H1 (cell line): ENCODE data around the gene MAP4K5. TPM values are rescaled to one million over a fixed set of nuclear protein-coding genes. Genes with fewer than 3 reads are reported as not detected.

Experiments used
- CTCF ChIA-PET: fragments of 300-600 bp; sonication (Branson Sonifier 250); formaldehyde crosslinking; loops from one replicate; lab custom pipeline; 2021; ENCODE audit not compliant: partially characterized antibody; lab: Charles Lee
- POLR2A ChIA-PET: fragments of 300-600 bp; sonication (Branson Sonifier 250); formaldehyde crosslinking; loops from one replicate; lab custom pipeline; 2021; ENCODE audit warnings: inconsistent platforms; ENCODE audit not compliant: partially characterized antibody; lab: Charles Lee
- DNase-seq, 2 experiments: peaks; one replicate each; pipeline versions ENCODE4 v3.0.0 to v3.0.0-alpha.2; 2010 to 2022; ENCODE audit warnings: low spot score in 2 of 2, low read depth in 1 of 2, mixed read lengths in 1 of 2
- FAIRE-seq: peaks from 2 replicates; lab custom pipeline; 2011; peaks lifted over from hg19 to GRCh38; lab: Jason Lieb, UNC
- H2AFZ ChIP-seq: 2 replicates; pipeline ENCODE4 v1.8.1; 2012; ENCODE audit warnings: low read length, inconsistent platforms
- H2AK5ac ChIP-seq: 2 replicates; pipeline ENCODE4 v1.6.1; 2013; ENCODE audit warnings: low read depth, low read length
- H2BK120ac ChIP-seq: replicated peaks from 2 replicates; pipeline ENCODE3; 2013; ENCODE audit warnings: low read depth, low read length, inconsistent platforms
- H2BK12ac ChIP-seq: 2 replicates; pipeline ENCODE4 v1.6.1; 2013; ENCODE audit warnings: low read depth, low read length
- H2BK15ac ChIP-seq: 2 replicates; pipeline ENCODE4 v1.6.1; 2013; ENCODE audit warnings: low read length
- H2BK20ac ChIP-seq: 2 replicates; pipeline ENCODE4 v1.6.1; 2013; ENCODE audit warnings: low read length
- H2BK5ac ChIP-seq: 2 replicates; pipeline ENCODE4 v1.6.1; 2013; ENCODE audit warnings: low read depth, low read length
- H3K14ac ChIP-seq: 2 replicates; pipeline ENCODE4 v1.6.1; 2013; ENCODE audit warnings: inconsistent platforms; ENCODE audit not compliant: insufficient read length
- H3K18ac ChIP-seq: 2 replicates; pipeline ENCODE4 v1.6.1; 2013; ENCODE audit warnings: low read length; ENCODE audit errors: extremely low read depth
- H3K23ac ChIP-seq: 2 replicates; pipeline ENCODE4 v1.6.1; 2013; ENCODE audit warnings: inconsistent platforms; ENCODE audit not compliant: insufficient read length
- H3K23me2 ChIP-seq: 2 replicates; pipeline ENCODE4 v1.6.1; 2013; ENCODE audit warnings: low read depth, low read length
- H3K27ac ChIP-seq: 2 replicates; pipeline ENCODE4 v1.6.1; 2011; ENCODE audit warnings: low read depth, low read length, inconsistent platforms
- H3K27me3 ChIP-seq, 4 experiments: replicated peaks in 1 of 4; 1 replicate in 1 of 4; 2 replicates in 3 of 4; pipeline versions ENCODE4 v1.6.1 to v1.8.1; 2011 to 2013; ENCODE audit warnings: low read length in 3 of 4, mild to moderate bottlenecking in 3 of 4, inconsistent platforms in 2 of 4, mixed read lengths in 2 of 4, moderate library complexity in 1 of 4; ENCODE audit not compliant: control insufficient read depth in 3 of 4, insufficient read depth in 3 of 4; ENCODE audit errors: extremely low read depth in 1 of 4
- H3K36me3 ChIP-seq, 4 experiments: 2 replicates each; pipeline versions ENCODE4 v1.6.1 to v1.8.1; 2011 to 2013; ENCODE audit warnings: mild to moderate bottlenecking in 4 of 4, low read length in 3 of 4, moderate library complexity in 2 of 4, control low read depth in 1 of 4, inconsistent platforms in 1 of 4; ENCODE audit not compliant: insufficient read depth in 4 of 4, control insufficient read depth in 2 of 4
- H3K4ac ChIP-seq: replicated peaks from 2 replicates; pipeline ENCODE3; 2013; ENCODE audit warnings: low read length, low read depth, mixed read lengths, inconsistent platforms; ENCODE audit not compliant: insufficient read length
- H3K4me1 ChIP-seq, 4 experiments: replicated peaks in 1 of 4; 1 replicate in 1 of 4; 2 replicates in 3 of 4; pipeline versions ENCODE4 v1.6.1 to v1.8.1; 2011 to 2013; ENCODE audit warnings: low read length in 3 of 4, inconsistent platforms in 2 of 4, mixed read lengths in 1 of 4; ENCODE audit not compliant: insufficient read depth in 4 of 4, control insufficient read depth in 3 of 4
- H3K4me2 ChIP-seq, 2 experiments: 2 replicates each; pipeline versions ENCODE4 v1.6.1 to v1.8.1; 2011 to 2013; ENCODE audit warnings: low read depth in 2 of 2, low read length in 2 of 2, control low read depth in 1 of 2, inconsistent platforms in 1 of 2, mild to moderate bottlenecking in 1 of 2; ENCODE audit not compliant: insufficient read depth in 1 of 2
- H3K4me3 ChIP-seq, 4 experiments: fragments of 200-600, 300-600 bp in 1 of 4; sonication (generic), shearing (Covaris generic), sonication (Bioruptor Twin) in 1 of 4; 2 replicates each; pipeline versions ENCODE4 v1.5.1 to v1.8.1; 2011 to 2016; ENCODE audit warnings: low read length in 4 of 4, low read depth in 3 of 4, control low read depth in 2 of 4, inconsistent platforms in 2 of 4, mild to moderate bottlenecking in 2 of 4, mixed read lengths in 1 of 4, moderate library complexity in 1 of 4; ENCODE audit not compliant: insufficient read depth in 2 of 4; ENCODE audit errors: extremely low read depth in 1 of 4
- H3K56ac ChIP-seq: replicated peaks from 2 replicates; pipeline ENCODE3; 2013; ENCODE audit warnings: low read depth, mild to moderate bottlenecking, mixed read lengths, low read length, inconsistent platforms; ENCODE audit not compliant: insufficient read length
- H3K79me1 ChIP-seq: 2 replicates; pipeline ENCODE4 v1.6.1; 2013; ENCODE audit warnings: low read depth, low read length, control low read depth
- H3K79me2 ChIP-seq, 2 experiments: 2 replicates each; pipeline versions ENCODE4 v1.6.1 to v1.8.1; 2012 to 2013; ENCODE audit warnings: low read length in 2 of 2, mild to moderate bottlenecking in 2 of 2, inconsistent platforms in 1 of 2; ENCODE audit not compliant: insufficient read depth in 2 of 2, control insufficient read depth in 1 of 2
- H3K9ac ChIP-seq, 4 experiments: replicated peaks in 1 of 4; 1 replicate in 1 of 4; 2 replicates in 3 of 4; pipeline versions ENCODE4 v1.6.1 to v1.8.1; 2011 to 2013; ENCODE audit warnings: low read depth in 3 of 4, low read length in 3 of 4, control low read depth in 2 of 4, mild to moderate bottlenecking in 2 of 4, moderate library complexity in 2 of 4, inconsistent platforms in 1 of 4; ENCODE audit errors: extremely low read depth in 1 of 4
- H3K9me3 ChIP-seq, 2 experiments: 2 replicates each; pipeline versions ENCODE4 v1.6.1 to v1.8.1; 2012 to 2013; ENCODE audit warnings: mild to moderate bottlenecking in 2 of 2, moderate library complexity in 2 of 2, control low read depth in 1 of 2, inconsistent platforms in 1 of 2, low read depth in 1 of 2, low read length in 1 of 2, mixed read lengths in 1 of 2; ENCODE audit not compliant: insufficient read depth in 2 of 2
- H4K20me1 ChIP-seq, 2 experiments: replicated peaks in 1 of 2; 2 replicates each; pipeline versions ENCODE3 to v1.8.1; 2011 to 2013; ENCODE audit warnings: inconsistent platforms in 2 of 2, low read length in 2 of 2, mild to moderate bottlenecking in 1 of 2; ENCODE audit not compliant: insufficient read depth in 2 of 2, control insufficient read depth in 1 of 2
- H4K5ac ChIP-seq: 2 replicates; pipeline ENCODE4 v1.6.1; 2013; ENCODE audit warnings: low read length, low read depth, mixed read lengths, inconsistent platforms; ENCODE audit not compliant: insufficient read length
- H4K8ac ChIP-seq: 2 replicates; pipeline ENCODE4 v1.8.0; 2013; ENCODE audit warnings: mild to moderate bottlenecking, moderate library complexity, low read length, inconsistent platforms; ENCODE audit not compliant: insufficient read depth; ENCODE audit errors: extremely low read depth
- H4K91ac ChIP-seq: replicated peaks from 2 replicates; pipeline ENCODE3; 2013; ENCODE audit warnings: low read length, mixed read lengths, inconsistent platforms; ENCODE audit not compliant: insufficient read length
- ASH2L ChIP-seq: fragments of 200-600, 300-600 bp; sonication (generic); IDR thresholded peaks from one replicate; pipeline ENCODE4 v1.7.1; 2017; ENCODE audit warnings: low read length
- CTBP2 ChIP-seq: IDR thresholded peaks from 2 replicates; pipeline ENCODE4 v1.7.0; 2011; ENCODE audit warnings: borderline replicate concordance, mild to moderate bottlenecking, moderate library complexity, mixed read lengths, low read length; ENCODE audit not compliant: insufficient read depth, insufficient read length
- KDM4A ChIP-seq: IDR thresholded peaks from one replicate; pipeline ENCODE4 v1.7.1; 2012; ENCODE audit warnings: low read depth, mild to moderate bottlenecking, moderate library complexity, low read length, inconsistent platforms; ENCODE audit not compliant: severe bottlenecking
- RAD21 ChIP-seq, 2 experiments: IDR thresholded peaks in 1 of 2; conservative IDR thresholded peaks in 1 of 2; 2 replicates each; pipeline ENCODE4 v1.6.1; 2011; ENCODE audit warnings: low read depth in 2 of 2, low read length in 2 of 2, improper control_type of control experiment in 1 of 2, inconsistent platforms in 1 of 2, mild to moderate bottlenecking in 1 of 2, moderate library complexity in 1 of 2
- RBBP5 ChIP-seq: IDR thresholded peaks from 2 replicates; pipeline ENCODE4 v1.7.1; 2012; ENCODE audit warnings: low read depth, mild to moderate bottlenecking, inconsistent platforms, low read length, moderate library complexity, borderline replicate concordance
- TCF12 ChIP-seq: IDR thresholded peaks from 2 replicates; pipeline ENCODE4 v1.6.1; 2011; ENCODE audit warnings: low read depth, mild to moderate bottlenecking, low read length
- YY1 ChIP-seq: IDR thresholded peaks from 2 replicates; pipeline ENCODE4 v1.6.1; 2011; ENCODE audit warnings: low read depth, mild to moderate bottlenecking, low read length
- ZNF274 ChIP-seq: IDR thresholded peaks from 2 replicates; pipeline ENCODE4 v1.7.0; 2012; ENCODE audit warnings: low read length, borderline replicate concordance; ENCODE audit errors: extremely low read depth
- WGBS, 2 experiments: shearing (Covaris generic) in 1 of 2; methylation state at CpG; one replicate each; pipeline versions ENCODE4 v1.1.6 to v1.1.7; 2013 to 2015; ENCODE audit warnings: low lambda C conversion rate in 2 of 2, mixed read lengths in 2 of 2, inconsistent platforms in 1 of 2, low coverage in 1 of 2, missing lambda C conversion rate in 1 of 2; ENCODE audit not compliant: insufficient replicate concordance in 2 of 2, insufficient coverage in 1 of 2, insufficient read length in 1 of 2; ENCODE audit errors: extremely low coverage in 1 of 2, missing lambda C conversion rate in 1 of 2; 5-methylcytosine and 5-hydroxymethylcytosine counted together
- polyA plus RNA-seq, 7 experiments: library from polyadenylated mRNA; depleted of rRNA in 3 of 7; stranded (reverse) in 5 of 7; unstranded in 2 of 7; fragments of >200 nt in 5 of 7; fragments of 200-250 nt in 2 of 7; gene quantifications; 1 replicate in 5 of 7; 2 replicates in 1 of 7; 4 replicates in 1 of 7; pipeline versions ENCODE4 v1.2.1 to v1.2.3, GENCODE V29; 2011 to 2013; ENCODE audit warnings: missing spikeins in 2 of 7, mixed read lengths in 2 of 7
- total RNA-seq: library from RNA; stranded (reverse); fragmentation: NEBNext Ultra II Directional; extraction: Animal tissue kit (Norgen Biotek cat#: 25700); gene quantifications from 2 replicates; pipeline ENCODE4 v1.2.1, GENCODE V29; 2021
- TF ChIP-seq, protein P1 (sequence below): IDR thresholded peaks from 2 replicates; pipeline ENCODE4 v1.6.1; 2012; ENCODE audit warnings: inconsistent platforms

MAP4K5 gene
- total and polyA plus RNA-seq, 2 of the 8 experiments (the other 6 are each of a cell fraction or from before 2014, with no cell fraction given), result 7.6 to 34.5 TPM

DNA sequence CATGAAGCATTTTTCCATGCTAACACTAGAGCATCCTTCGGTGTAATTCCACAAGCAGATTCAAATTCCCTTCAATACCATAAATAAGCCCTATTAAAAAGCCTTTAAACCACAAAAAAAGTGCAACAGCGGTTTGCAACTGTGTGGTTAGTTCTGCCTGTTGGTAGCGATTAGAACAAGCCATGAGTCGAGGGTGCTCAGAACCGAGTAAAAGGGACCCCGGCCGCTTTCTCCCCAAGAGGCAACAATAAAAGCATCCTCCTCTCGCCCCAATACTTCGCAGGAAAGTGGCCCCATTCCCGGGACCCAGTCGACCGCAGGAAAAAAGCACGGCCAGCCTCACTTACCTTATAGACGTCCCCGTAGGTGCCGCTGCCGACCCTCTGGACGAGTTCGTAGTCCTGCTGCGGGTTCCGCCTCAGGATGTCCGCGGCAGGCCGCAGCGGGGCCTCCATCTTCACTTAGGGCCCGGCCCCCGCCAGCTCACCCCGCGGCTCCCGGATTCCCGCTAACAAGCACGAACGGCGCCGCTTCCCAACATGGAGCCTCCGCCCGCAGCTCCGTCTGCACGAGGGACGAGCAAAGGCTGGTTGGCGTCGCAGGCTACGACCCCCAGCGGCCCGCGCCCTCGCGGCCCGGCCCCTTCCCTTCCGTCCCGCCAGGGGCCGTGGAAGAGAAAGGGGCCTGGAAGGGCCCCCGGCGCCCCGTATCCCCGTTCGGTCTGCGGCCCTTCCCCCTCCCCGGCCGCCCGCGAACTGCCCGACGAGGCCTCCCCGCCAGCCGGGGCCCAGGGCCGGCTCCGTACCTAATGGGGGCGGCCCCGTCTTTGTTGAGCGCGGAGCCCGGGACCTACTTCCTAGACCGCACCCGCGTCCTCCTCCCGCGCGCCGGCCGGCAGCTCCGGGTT lies 521 bp downstream of the MAP4K5 start:
- no peaks in the 10 kb centered on the region; a peak in 1 of 8 replicates for H3K36me3 ChIP-seq
- H3K79me1 ChIP-seq, result no peaks in the 10 kb centered on the region
- no peak overlapping the region; the same call in 1 of the 2 replicates for H2AFZ ChIP-seq
- H2BK12ac ChIP-seq, result no peak overlapping the region
- POLR2A ChIA-PET, result interaction anchor here (0.6 to 1.7 kb wide), 9 partner anchors 16 to 277 kb away, joined by 3 to 10 read pairs (median 4); partner anchors contain the start of genes CDKL1, DMAC2L and L2HGDH
- WGBS, 2 experiments, result 1% methylated on average over 45 of the region's 82 CpGs; no CpG with 5 or more reads in 1 of the 2 experiments
- FAIRE-seq (no peak), DNase-seq (peak; percentile 10 to 77)
- H3K27ac ChIP-seq, result peak overlapping the region; percentile 86
- H3K23me2 ChIP-seq, result peaks cover 11% of the 10 kb centered on the region
- CTCF ChIA-PET, result interaction anchor here (0.6 to 1.6 kb wide), 10 partner anchors 21 to 385 kb away, joined by 3 to 5 read pairs (median 4); partner anchors contain the start of gene CDKL1
- no peak overlapping the region for H2BK120ac ChIP-seq
- H4K91ac ChIP-seq, result peak overlapping the region; percentile 69
- no peaks in the 10 kb centered on the region for H3K27me3 ChIP-seq
- 0 out of 2 replicates have a peak overlapping the region, but pooled peaks have one; percentile 45 for H2BK5ac ChIP-seq
- no peak overlapping the region for H3K23ac ChIP-seq
- H2BK20ac ChIP-seq, result no peak overlapping the region
- H3K79me2 ChIP-seq, result peaks cover 5 to 49% of the 10 kb centered on the region in 2 experiments
- H4K8ac ChIP-seq, result peak overlapping the region; percentile 97
- H3K4ac ChIP-seq, result no peak overlapping the region
- H3K4me3 ChIP-seq, result peak overlapping the region; percentile 75 to 91 (median 86)
- peak overlapping the region; percentile 77 to 88 for H3K4me2 ChIP-seq
- H3K14ac ChIP-seq, result no peak overlapping the region
- peak overlapping the region; percentile 85 for H4K5ac ChIP-seq
- H2AK5ac ChIP-seq, result no peak overlapping the region
- H3K9ac ChIP-seq, result peak overlapping the region; percentile 58 to 93 (median 74)
- H2BK15ac ChIP-seq, result no peak overlapping the region; the same call in 1 of the 2 replicates
- H3K9me3 ChIP-seq, result peaks cover 0 to under 1% of the 10 kb centered on the region in 2 experiments; a peak in 1 of 4 replicates
- H4K20me1 ChIP-seq, result peaks cover 0 to 5% of the 10 kb centered on the region in 2 experiments
- peak overlapping the region; percentile 72 for H3K56ac ChIP-seq
- H3K4me1 ChIP-seq, result peaks cover 0 to 6% (median 5%) of the 10 kb centered on the region in 4 experiments; a peak in 3 of 7 replicates
- H3K18ac ChIP-seq, result peak overlapping the region; percentile 73; the same call in 1 of the 2 replicates
- peak; percentile 71; the same call in 1 of the 2 replicates for TF ChIP-seq RBBP5
- TF ChIP-seq, protein P1, sequence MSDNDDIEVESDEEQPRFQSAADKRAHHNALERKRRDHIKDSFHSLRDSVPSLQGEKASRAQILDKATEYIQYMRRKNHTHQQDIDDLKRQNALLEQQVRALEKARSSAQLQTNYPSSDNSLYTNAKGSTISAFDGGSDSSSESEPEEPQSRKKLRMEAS, result peak; percentile 71
- no peak for TF ChIP-seq TCF12
- peak; percentile 76 for TF ChIP-seq KDM4A
- peak; percentile 43; the same call in 1 of the 2 replicates for TF ChIP-seq YY1
- peak; percentile 16 for TF ChIP-seq CTBP2
- 0 out of 4 replicates have a peak, but pooled peaks of 1 of the 2 experiments have one; percentile 6 for TF ChIP-seq RAD21 (IDR thresholded peaks at IDR 0.05 in 1 of 2, conservative IDR thresholded peaks at IDR 0.05 in 1 of 2; ENCODE audit: low read depth in 2 of 2, low read length in 2 of 2)
- peak; percentile 91 for TF ChIP-seq ASH2L
- TF ChIP-seq ZNF274, result no peak
